Measurements from ENCODE around the gene TGFB1.

- TF ChIP-seq EP300 (IDR thresholded peaks at IDR 0.05; ENCODE audit: borderline replicate concordance in 1 of 2, low read depth in 1 of 2, low read length in 1 of 2) (no peak), CTCF (IDR thresholded peaks at IDR 0.05) (no peak), TAF1 (IDR thresholded peaks at IDR 0.05; ENCODE audit: borderline replicate concordance, low read depth, low read length) (no peak), PBX3 (IDR thresholded peaks at IDR 0.05) (no peak), REST (IDR thresholded peaks at IDR 0.05; ENCODE audit: low read depth, low read length) (no peak), SMC3 (IDR thresholded peaks at IDR 0.05; ENCODE audit: low read depth, low read length) (no peak), SIN3A (IDR thresholded peaks at IDR 0.05; ENCODE audit: borderline replicate concordance, low read depth, low read length) (no peak), EZH2phosphoT487 (IDR thresholded peaks at IDR 0.05; ENCODE audit: borderline replicate concordance, low read depth) (no peak), MXI1 (IDR thresholded peaks at IDR 0.05; ENCODE audit: low read depth, low read length) (no peak), RAD21 (IDR thresholded peaks at IDR 0.05; ENCODE audit: low read length) (no peak), USF2 (IDR thresholded peaks at IDR 0.05; ENCODE audit: borderline replicate concordance, low read depth, low read length) (no peak), TEAD4 (IDR thresholded peaks at IDR 0.05; ENCODE audit: borderline replicate concordance, insufficient read depth) (no peak), GABPA (IDR thresholded peaks at IDR 0.05; ENCODE audit: low read depth) (no peak)
These were observed 42.6 kb downstream of the TGFB1 start for GRCh38 chr19:41311072-41311471.

Measured in SK-N-SH (cell line).